Stimulated activated CD8-positive, alpha-beta memory T cell treated with anti-CD3 and anti-CD28 coated beads, Interleukin-15, amount 100 ng/mL, for 1 hour (primary cell): ENCODE measurements around the gene RS1.

Experiments used
- DNase-seq: peaks from one replicate; pipeline ENCODE4 v3.0.0-alpha.2; 2020; ENCODE audit warnings: low read depth

RS1 gene

GRCh38 chrX:18598413-18598812 lies 73.5 kb downstream of the RS1 start:
- no peak for DNase-seq

DNA sequence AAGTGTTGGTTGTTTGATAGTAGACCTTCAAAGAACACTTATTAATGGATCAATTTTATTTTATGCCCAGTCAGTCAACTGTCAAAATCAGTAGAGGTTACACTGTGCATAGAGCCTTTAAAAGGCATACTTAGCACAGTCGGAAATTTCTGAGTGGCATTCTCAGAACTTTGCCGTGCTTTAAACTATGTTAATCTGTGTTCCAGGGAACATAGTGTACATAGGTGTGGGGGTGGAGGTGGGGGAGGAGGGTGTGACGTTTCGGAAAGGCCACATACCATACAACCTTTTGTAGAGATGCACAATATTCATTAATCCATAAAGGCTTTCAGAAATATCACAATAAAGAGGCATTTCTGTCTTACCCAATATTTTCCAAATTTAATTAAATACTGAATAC lies 75.8 kb downstream of the RS1 start:
- no peak for DNase-seq

DNA sequence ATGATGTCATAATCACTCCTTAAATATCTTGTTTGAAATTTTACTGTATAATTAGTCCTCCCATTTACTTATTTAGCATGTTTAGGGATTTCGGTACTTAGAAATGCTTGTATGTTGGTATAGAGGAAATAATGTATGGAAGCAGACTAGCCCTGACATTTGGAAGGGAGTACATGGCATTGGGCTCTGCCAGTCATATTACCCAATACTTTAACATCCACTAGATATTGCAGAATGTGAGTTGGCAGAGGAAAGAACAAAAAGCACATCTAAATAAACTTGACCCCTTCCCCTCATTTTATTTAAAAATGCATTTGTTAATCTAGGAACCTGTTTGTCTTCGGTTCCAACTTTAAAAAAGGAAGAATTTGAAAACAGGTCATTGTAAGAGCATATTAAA lies 77.8 kb downstream of the RS1 start:
- DNase-seq, result no peak

DNA sequence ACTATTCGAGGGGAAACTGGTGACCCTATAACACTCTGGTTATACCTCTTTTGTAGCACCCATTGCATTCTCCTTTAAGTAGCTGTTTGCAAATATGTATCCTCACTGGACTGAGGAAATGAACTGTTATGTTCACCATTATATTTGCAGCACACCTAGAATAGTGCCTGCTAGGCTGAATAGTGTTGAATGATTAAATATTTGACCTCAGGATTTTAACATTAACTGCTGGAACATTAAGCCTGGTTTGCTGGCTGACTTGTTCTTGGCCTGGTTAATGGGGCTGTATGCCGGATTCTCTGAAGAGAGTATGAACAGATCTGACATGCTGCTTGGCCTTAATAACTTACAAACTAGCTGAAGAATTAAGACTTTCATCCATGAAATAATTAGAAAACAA lies 80.1 kb downstream of the RS1 start:
- no peak for DNase-seq
